A549 treated with RU486 at 1 μM for 4 hours (cell line): ENCODE results near the gene SLC16A10. TPM values are rescaled to one million over a fixed set of nuclear protein-coding genes. Genes with fewer than 3 reads are reported as not detected.

Experiments used
- total RNA-seq: library from RNA; stranded (reverse); fragments of 200-300 nt; extraction: Qiagen RNA extraction; gene quantifications from 5 replicates; pipeline ENCODE4 v1.2.3, GENCODE V29; 2022; ENCODE audit warnings: low read depth

SLC16A10 gene
- total RNA-seq: 0.30 to 0.51 TPM (median 0.38 TPM) in 5 replicates

GRCh38 chr6:111087106-111087835 is at the start of gene SLC16A10:
SLC16A10 (plus strand) TSS chr6:111087503; CDS start chr6:111087753, 250 bp downstream.

Other genes with a start within 250 kb of the SLC16A10 start
- gene AMD1, start 212.7 kb upstream of the SLC16A10 start, total RNA-seq: 100 to 156 TPM (median 144 TPM) in 5 replicates
- 79.1 to 94.1 TPM (median 86.7 TPM) in 5 replicates for gene GTF3C6, start 128.8 kb upstream of the SLC16A10 start, total RNA-seq
- gene RPF2, start 105.5 kb upstream of the SLC16A10 start, total RNA-seq: 20.9 to 37.3 TPM (median 27.8 TPM) in 5 replicates